Measurements from ENCODE around the gene PC.

GRCh38 chr11:66970371-66970806 lies 12.2 kb upstream of the PC start:
- TF ChIP-seq POLR2A (IDR thresholded peaks at IDR 0.05) = no peak
- TF ChIP-seq, protein P1, sequence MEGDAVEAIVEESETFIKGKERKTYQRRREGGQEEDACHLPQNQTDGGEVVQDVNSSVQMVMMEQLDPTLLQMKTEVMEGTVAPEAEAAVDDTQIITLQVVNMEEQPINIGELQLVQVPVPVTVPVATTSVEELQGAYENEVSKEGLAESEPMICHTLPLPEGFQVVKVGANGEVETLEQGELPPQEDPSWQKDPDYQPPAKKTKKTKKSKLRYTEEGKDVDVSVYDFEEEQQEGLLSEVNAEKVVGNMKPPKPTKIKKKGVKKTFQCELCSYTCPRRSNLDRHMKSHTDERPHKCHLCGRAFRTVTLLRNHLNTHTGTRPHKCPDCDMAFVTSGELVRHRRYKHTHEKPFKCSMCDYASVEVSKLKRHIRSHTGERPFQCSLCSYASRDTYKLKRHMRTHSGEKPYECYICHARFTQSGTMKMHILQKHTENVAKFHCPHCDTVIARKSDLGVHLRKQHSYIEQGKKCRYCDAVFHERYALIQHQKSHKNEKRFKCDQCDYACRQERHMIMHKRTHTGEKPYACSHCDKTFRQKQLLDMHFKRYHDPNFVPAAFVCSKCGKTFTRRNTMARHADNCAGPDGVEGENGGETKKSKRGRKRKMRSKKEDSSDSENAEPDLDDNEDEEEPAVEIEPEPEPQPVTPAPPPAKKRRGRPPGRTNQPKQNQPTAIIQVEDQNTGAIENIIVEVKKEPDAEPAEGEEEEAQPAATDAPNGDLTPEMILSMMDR (IDR thresholded peaks at IDR 0.05) = no peak

All from heart left ventricle (tissue), 13 donors.